Measurements from ENCODE around the gene HIVEP1.

The HIVEP1 gene

GRCh38 chr6:12158686-12159415, 146.7 kb downstream of the HIVEP1 start:
- no peaks in the 10 kb centered on the region for H3K36me3 ChIP-seq (ENCODE audit: control insufficient read depth, insufficient read depth, low read length)

GRCh38 chr6:12160326-12160725, 148.2 kb downstream of the HIVEP1 start:
- H3K4me1 ChIP-seq, result no peaks in the 10 kb centered on the region
- no peaks in the 10 kb centered on the region for H3K9me3 ChIP-seq (ENCODE audit: control insufficient read depth, low read length)
- no peaks in the 10 kb centered on the region for H3K36me3 ChIP-seq (ENCODE audit: control insufficient read depth, insufficient read depth, low read length)
- no peak overlapping the region for H3K4me3 ChIP-seq (ENCODE audit: low read depth, low read length)
- H3K79me2 ChIP-seq, result no peaks in the 10 kb centered on the region
- TF ChIP-seq CTCF (IDR thresholded peaks at IDR 0.05), result no peak
- no peaks in the 10 kb centered on the region for H3K27me3 ChIP-seq (ENCODE audit: control insufficient read depth, insufficient read depth, low read length)
- H3K27ac ChIP-seq, result no peak overlapping the region
- H2AFZ ChIP-seq, result no peak overlapping the region
- H3K4me2 ChIP-seq (ENCODE audit: low read length), result no peak overlapping the region
- no peak overlapping the region for H3K9ac ChIP-seq

More at GRCh38 chr6:12158686-12159415, 146.7 kb downstream of the HIVEP1 start:
- Histone ChIP-seq H3K79me2 (no peaks in the 10 kb centered on the region), H2AFZ (no peak overlapping the region), H3K9me3 (ENCODE audit: control insufficient read depth, low read length) (no peaks in the 10 kb centered on the region), H3K4me2 (ENCODE audit: low read length) (no peak overlapping the region), H3K27ac (no peak overlapping the region), H3K9ac (no peak overlapping the region), H3K4me3 (ENCODE audit: low read depth, low read length) (no peak overlapping the region), H3K4me1 (no peaks in the 10 kb centered on the region), H3K27me3 (ENCODE audit: control insufficient read depth, insufficient read depth, low read length) (no peaks in the 10 kb centered on the region)
- no peak for TF ChIP-seq CTCF (IDR thresholded peaks at IDR 0.05)

GRCh38 chr6:12162213-12162612, 150.1 kb downstream of the HIVEP1 start:
- H2AFZ ChIP-seq, result no peak overlapping the region
- H3K27me3 ChIP-seq (ENCODE audit: control insufficient read depth, insufficient read depth, low read length), result no peaks in the 10 kb centered on the region
- no peaks in the 10 kb centered on the region for H3K4me1 ChIP-seq
- no peak overlapping the region for H3K4me2 ChIP-seq (ENCODE audit: low read length)
- no peaks in the 10 kb centered on the region for H3K9me3 ChIP-seq (ENCODE audit: control insufficient read depth, low read length)
- no peaks in the 10 kb centered on the region for H3K36me3 ChIP-seq (ENCODE audit: control insufficient read depth, insufficient read depth, low read length)
- H3K9ac ChIP-seq, result no peak overlapping the region
- TF ChIP-seq CTCF (IDR thresholded peaks at IDR 0.05), result no peak
- H3K27ac ChIP-seq, result no peak overlapping the region
- H3K79me2 ChIP-seq, result no peaks in the 10 kb centered on the region
- no peak overlapping the region for H3K4me3 ChIP-seq (ENCODE audit: low read depth, low read length)

- no peak for TF ChIP-seq CTCF (IDR thresholded peaks at IDR 0.05)
- H3K4me1 ChIP-seq, result no peaks in the 10 kb centered on the region
- no peak overlapping the region for H3K4me2 ChIP-seq (ENCODE audit: low read length)
- no peaks in the 10 kb centered on the region for H3K79me2 ChIP-seq
- no peak overlapping the region for H3K9ac ChIP-seq
- no peak overlapping the region for H2AFZ ChIP-seq
- H3K27ac ChIP-seq, result no peak overlapping the region
- no peaks in the 10 kb centered on the region for H3K36me3 ChIP-seq (ENCODE audit: control insufficient read depth, insufficient read depth, low read length)
- no peaks in the 10 kb centered on the region for H3K9me3 ChIP-seq (ENCODE audit: control insufficient read depth, low read length)
- H3K4me3 ChIP-seq (ENCODE audit: low read depth, low read length), result no peak overlapping the region
- H3K27me3 ChIP-seq (ENCODE audit: control insufficient read depth, insufficient read depth, low read length), result no peaks in the 10 kb centered on the region
Measured at GRCh38 chr6:12163149-12163548, 151.0 kb downstream of the HIVEP1 start.
